ENCODE results near the gene SNX9.
"Not testable (repeated sequence)": the region's sequence is repeated elsewhere in the genome, so short reads cannot be mapped to it uniquely, and the experiment has no call there.

- not testable (repeated sequence) for TF ChIP-seq POLR2A (IDR thresholded peaks at IDR 0.05)
- TF ChIP-seq, protein P1, sequence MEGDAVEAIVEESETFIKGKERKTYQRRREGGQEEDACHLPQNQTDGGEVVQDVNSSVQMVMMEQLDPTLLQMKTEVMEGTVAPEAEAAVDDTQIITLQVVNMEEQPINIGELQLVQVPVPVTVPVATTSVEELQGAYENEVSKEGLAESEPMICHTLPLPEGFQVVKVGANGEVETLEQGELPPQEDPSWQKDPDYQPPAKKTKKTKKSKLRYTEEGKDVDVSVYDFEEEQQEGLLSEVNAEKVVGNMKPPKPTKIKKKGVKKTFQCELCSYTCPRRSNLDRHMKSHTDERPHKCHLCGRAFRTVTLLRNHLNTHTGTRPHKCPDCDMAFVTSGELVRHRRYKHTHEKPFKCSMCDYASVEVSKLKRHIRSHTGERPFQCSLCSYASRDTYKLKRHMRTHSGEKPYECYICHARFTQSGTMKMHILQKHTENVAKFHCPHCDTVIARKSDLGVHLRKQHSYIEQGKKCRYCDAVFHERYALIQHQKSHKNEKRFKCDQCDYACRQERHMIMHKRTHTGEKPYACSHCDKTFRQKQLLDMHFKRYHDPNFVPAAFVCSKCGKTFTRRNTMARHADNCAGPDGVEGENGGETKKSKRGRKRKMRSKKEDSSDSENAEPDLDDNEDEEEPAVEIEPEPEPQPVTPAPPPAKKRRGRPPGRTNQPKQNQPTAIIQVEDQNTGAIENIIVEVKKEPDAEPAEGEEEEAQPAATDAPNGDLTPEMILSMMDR (IDR thresholded peaks at IDR 0.05 in 4 of 5, conservative IDR thresholded peaks at IDR 0.05 in 1 of 5): not testable (repeated sequence)
Observed at GRCh38 chr6:157940375-157941036, 117.5 kb downstream of the SNX9 start.
